ENCODE results near the gene PARD3.
A peak's percentile ranks its signal among the peaks of the same experiment; 100 is the strongest.

PARD3 gene

DNA sequence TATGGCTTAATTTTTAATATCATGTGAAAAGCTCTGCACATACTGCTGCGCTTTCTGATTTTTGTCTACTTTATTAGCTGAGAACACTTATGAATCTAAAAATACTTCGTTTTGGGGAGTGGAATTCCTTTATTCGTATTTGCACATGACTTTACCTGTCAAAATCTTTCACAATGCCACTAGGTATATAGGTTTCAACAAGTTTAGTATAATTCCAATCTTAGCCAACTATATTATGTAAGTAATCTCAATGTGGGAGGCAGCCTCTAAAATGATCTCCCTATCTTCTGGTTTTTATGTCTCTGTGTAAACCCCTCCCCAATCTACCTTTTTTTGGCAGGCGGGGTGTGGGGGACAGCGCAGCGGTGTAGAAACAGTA lies 55.3 kb downstream of the PARD3 start:
- Histone ChIP-seq H3K9me3 (ENCODE audit: insufficient read depth, low read depth, low read length) (no peaks in the 10 kb centered on the region), H3K27me3 (ENCODE audit: insufficient read depth, low read length, poor library complexity, severe bottlenecking) (no peaks in the 10 kb centered on the region), H3K36me3 (ENCODE audit: insufficient read depth, low read length) (no peaks in the 10 kb centered on the region), H3K4me2 (ENCODE audit: low read depth, low read length, poor library complexity, severe bottlenecking) (no peak overlapping the region), H3K9me2 (replicated peaks; ENCODE audit: low read depth, low read length) (no peaks in the 10 kb centered on the region), H3K79me2 (ENCODE audit: insufficient read depth, low read length) (peaks cover 93% of the 10 kb centered on the region), H3F3A (ENCODE audit: low read depth) (0 out of 2 replicates have a peak, but pooled peaks cover 5% of the 10 kb centered on the region), H3K4me1 (ENCODE audit: insufficient read depth, low read length, poor library complexity, severe bottlenecking) (peaks cover 34% of the 10 kb centered on the region), H4K20me1 (ENCODE audit: insufficient read depth, low read length, poor library complexity, severe bottlenecking) (peaks cover 5% of the 10 kb centered on the region), H2AFZ (ENCODE audit: low read length) (no peak overlapping the region), H3K4me3 (ENCODE audit: low read length, poor library complexity, severe bottlenecking) (no peak overlapping the region), H3K9ac (ENCODE audit: low read depth, low read length, poor library complexity, severe bottlenecking) (no peak overlapping the region)
- TF ChIP-seq EZH2phosphoT487 (IDR thresholded peaks at IDR 0.05; ENCODE audit: borderline replicate concordance) (no peak), CTCF (conservative IDR thresholded peaks at IDR 0.05; ENCODE audit: low read length) (no peak)

DNA sequence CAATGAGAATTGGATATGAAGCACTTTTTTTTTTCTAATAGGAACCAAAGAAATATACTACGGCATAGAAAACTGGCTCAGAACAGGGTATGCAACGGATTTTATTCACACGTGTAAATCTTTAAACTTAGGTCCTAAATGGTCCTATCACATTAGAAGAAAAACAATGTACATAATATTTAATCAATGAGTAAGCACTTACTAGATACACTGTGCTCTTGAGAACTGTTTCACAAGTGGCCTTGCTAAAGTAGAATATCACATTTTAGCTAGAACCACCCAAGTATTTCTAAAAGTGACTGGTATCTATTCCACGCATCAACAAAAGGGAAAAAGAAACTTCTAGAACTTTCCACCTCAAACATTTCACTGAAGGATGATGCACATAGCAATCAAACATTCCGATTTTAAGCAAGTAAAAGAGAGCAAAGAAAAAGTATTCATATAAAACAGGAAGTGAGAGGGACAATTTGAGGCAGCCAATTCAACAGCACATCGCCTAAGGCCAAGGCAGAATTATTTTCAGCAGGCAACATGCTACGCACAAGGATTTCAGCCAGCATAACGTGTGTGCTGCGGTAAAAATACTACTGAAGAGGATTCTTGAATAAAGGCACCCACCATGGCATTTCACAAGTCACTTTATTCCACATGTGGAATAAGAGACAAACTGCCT lies 55.8 kb downstream of the PARD3 start:
- H3K9ac ChIP-seq (ENCODE audit: low read depth, low read length, poor library complexity, severe bottlenecking) = no peak overlapping the region
- H3K9me2 ChIP-seq (replicated peaks; ENCODE audit: low read depth, low read length) = no peaks in the 10 kb centered on the region
- H3K4me3 ChIP-seq (ENCODE audit: low read length, poor library complexity, severe bottlenecking) = no peak overlapping the region
- H3K4me1 ChIP-seq (ENCODE audit: insufficient read depth, low read length, poor library complexity, severe bottlenecking) = peaks cover 32% of the 10 kb centered on the region
- no peak overlapping the region for H2AFZ ChIP-seq (ENCODE audit: low read length)
- H3K36me3 ChIP-seq (ENCODE audit: insufficient read depth, low read length) = no peaks in the 10 kb centered on the region
- no peak overlapping the region for H3K4me2 ChIP-seq (ENCODE audit: low read depth, low read length, poor library complexity, severe bottlenecking)
- H4K20me1 ChIP-seq (ENCODE audit: insufficient read depth, low read length, poor library complexity, severe bottlenecking) = peaks cover 5% of the 10 kb centered on the region
- H3K27me3 ChIP-seq (ENCODE audit: insufficient read depth, low read length, poor library complexity, severe bottlenecking) = no peaks in the 10 kb centered on the region
- TF ChIP-seq CTCF (conservative IDR thresholded peaks at IDR 0.05; ENCODE audit: low read length) (no peak), EZH2phosphoT487 (IDR thresholded peaks at IDR 0.05; ENCODE audit: borderline replicate concordance) (no peak)
- peaks cover 93% of the 10 kb centered on the region for H3K79me2 ChIP-seq (ENCODE audit: insufficient read depth, low read length)
- no peaks in the 10 kb centered on the region for H3K9me3 ChIP-seq (ENCODE audit: insufficient read depth, low read depth, low read length)
- H3F3A ChIP-seq (ENCODE audit: low read depth) = 0 out of 2 replicates have a peak, but pooled peaks cover 5% of the 10 kb centered on the region

DNA sequence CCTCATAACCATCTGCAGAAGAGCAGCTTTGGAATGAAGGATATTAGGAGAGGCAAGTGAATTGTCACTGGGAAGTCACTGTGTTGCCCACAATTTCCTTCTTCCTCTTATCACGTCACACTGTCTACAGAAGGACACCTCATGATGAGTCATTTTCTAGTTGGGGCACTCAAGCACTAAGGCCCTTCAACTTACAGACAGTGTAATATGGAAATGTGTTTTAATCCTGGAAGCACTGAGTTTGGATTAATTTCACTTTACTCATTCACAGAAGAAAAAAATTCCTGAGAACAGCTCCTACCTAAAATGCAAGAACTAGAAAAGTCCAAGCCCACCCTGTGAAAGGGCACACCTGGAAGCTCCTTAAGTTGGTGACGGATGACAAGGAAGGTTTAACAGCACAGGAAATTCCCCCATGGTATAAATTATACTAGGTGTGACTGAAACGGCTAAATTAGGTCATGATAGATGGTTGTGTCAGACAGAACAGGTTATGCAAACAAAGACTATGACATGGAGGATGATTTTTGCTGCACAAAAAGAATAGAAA lies 56.6 kb downstream of the PARD3 start:
- H3K4me2 ChIP-seq (ENCODE audit: low read depth, low read length, poor library complexity, severe bottlenecking) = peak overlapping the region; percentile 52
- no peak overlapping the region for H3K9ac ChIP-seq (ENCODE audit: low read depth, low read length, poor library complexity, severe bottlenecking)
- no peak overlapping the region for H3K4me3 ChIP-seq (ENCODE audit: low read length, poor library complexity, severe bottlenecking)

More for the DNA sequence above, 56.6 kb downstream of the PARD3 start:
- Histone ChIP-seq H3K79me2 (ENCODE audit: insufficient read depth, low read length) (peaks cover 93% of the 10 kb centered on the region), H2AFZ (ENCODE audit: low read length) (no peak overlapping the region), H4K20me1 (ENCODE audit: insufficient read depth, low read length, poor library complexity, severe bottlenecking) (peaks cover 5% of the 10 kb centered on the region), H3F3A (ENCODE audit: low read depth) (0 out of 2 replicates have a peak, but pooled peaks cover 5% of the 10 kb centered on the region), H3K9me3 (ENCODE audit: insufficient read depth, low read depth, low read length) (no peaks in the 10 kb centered on the region), H3K27me3 (ENCODE audit: insufficient read depth, low read length, poor library complexity, severe bottlenecking) (no peaks in the 10 kb centered on the region), H3K4me1 (ENCODE audit: insufficient read depth, low read length, poor library complexity, severe bottlenecking) (peaks cover 32% of the 10 kb centered on the region), H3K9me2 (replicated peaks; ENCODE audit: low read depth, low read length) (no peaks in the 10 kb centered on the region), H3K36me3 (ENCODE audit: insufficient read depth, low read length) (no peaks in the 10 kb centered on the region)
- TF ChIP-seq EZH2phosphoT487 (IDR thresholded peaks at IDR 0.05; ENCODE audit: borderline replicate concordance) (no peak), CTCF (conservative IDR thresholded peaks at IDR 0.05; ENCODE audit: low read length) (no peak)

Data from Loucy (cell line).